Lung (tissue), 16 donors: ENCODE measurements around the gene OR4N2. TPM values are rescaled to one million over a fixed set of nuclear protein-coding genes. Genes with fewer than 3 reads are reported as not detected.
"Not testable (repeated sequence)": the region's sequence is repeated elsewhere in the genome, so short reads cannot be mapped to it uniquely, and the experiment has no call there.

Experiments
- ATAC-seq: fragments of 200-7000 bp; cut with Tn5 transposase; one replicate; pipeline ENCODE4 v1.9.1; 2020; ENCODE audit warnings: moderate number of reproducible peaks; ENCODE audit not compliant: insufficient read depth, low FRiP score
- DNase-seq, 3 donors: peaks; one replicate each; pipeline ENCODE4 v3.0.0-alpha.2; 2013 to 2017
- H3K27ac ChIP-seq, 2 donors: one replicate each; pipeline ENCODE4 v1.5.1; 2013; ENCODE audit warnings: mild to moderate bottlenecking in 2 of 2, moderate library complexity in 2 of 2, control low read depth in 1 of 2, inconsistent platforms in 1 of 2, low read depth in 1 of 2, low read length in 1 of 2
- H3K27me3 ChIP-seq, 3 donors: one replicate each; pipeline ENCODE4 v1.5.1; 2013; ENCODE audit warnings: low read length in 2 of 3; ENCODE audit not compliant: control insufficient read depth in 3 of 3, insufficient read depth in 3 of 3
- H3K36me3 ChIP-seq, 4 donors: one replicate each; pipeline ENCODE4 v1.5.1; 2013; ENCODE audit warnings: low read length in 4 of 4, mild to moderate bottlenecking in 1 of 4, moderate library complexity in 1 of 4; ENCODE audit not compliant: control insufficient read depth in 4 of 4, insufficient read depth in 4 of 4
- H3K4me1 ChIP-seq, 5 donors: one replicate each; pipeline ENCODE4 v1.5.1; 2013; ENCODE audit warnings: low read length in 5 of 5, mild to moderate bottlenecking in 2 of 5, moderate library complexity in 1 of 5; ENCODE audit not compliant: control insufficient read depth in 5 of 5, insufficient read depth in 5 of 5
- H3K4me3 ChIP-seq: one replicate; pipeline ENCODE4 v1.5.1; 2013; ENCODE audit warnings: mild to moderate bottlenecking, control low read depth, moderate library complexity
- H3K9ac ChIP-seq, 2 donors: one replicate each; pipeline ENCODE4 v1.5.1; 2013; ENCODE audit warnings: low read length in 2 of 2, control low read depth in 1 of 2; ENCODE audit not compliant: insufficient read depth in 1 of 2
- H3K9me3 ChIP-seq, 4 donors: one replicate each; pipeline ENCODE4 v1.5.1; 2013; ENCODE audit warnings: low read length in 3 of 4, mild to moderate bottlenecking in 1 of 4, moderate library complexity in 1 of 4; ENCODE audit not compliant: control insufficient read depth in 4 of 4, insufficient read depth in 3 of 4
- CTCF ChIP-seq: IDR thresholded peaks from 2 replicates; pipeline ENCODE4 v1.5.1; 2012; ENCODE audit warnings: mild to moderate bottlenecking; ENCODE audit errors: control extremely low read depth, extremely low read depth
- WGBS, 2 donors: extraction: QIAGEN DNeasy Blood & Tissue Kit; methylation state at CpG; one replicate each; pipeline ENCODE4 v1.1.7; 2013; 5-methylcytosine and 5-hydroxymethylcytosine counted together
- long read RNA-seq, 5 donors: transcript quantifications; one replicate each; lab custom pipeline, GENCODE V29; 2026
- polyA plus RNA-seq, 2 donors: library from polyadenylated mRNA; stranded (reverse); fragments of 200-250 nt; gene quantifications; one replicate each; pipeline ENCODE4 v1.2.1, GENCODE V29; 2013
- total RNA-seq, 2 donors: library from RNA; depleted of rRNA in 1 of 2; stranded (reverse); fragments of >200 nt in 1 of 2; gene quantifications; one replicate each; pipeline ENCODE4 v1.2.1, GENCODE V29; 2014 to 2021
- donor health status: control.
- donor health status: control.
- donor health status: Bipolar disorder and iron deficiency.
- donor health status: healthy.
- donor health status: DM: yes; HTN: yes; CAD: no.

OR4N2 gene
- total RNA-seq (not detected), polyA plus RNA-seq (under 1 TPM in 1 of 2 donors, not detected in 1; 0.02 TPM)
- long read RNA-seq, donor 1: 0 reads
- long read RNA-seq, donor 2: 0 reads
- long read RNA-seq, donor 3: 0 reads
- long read RNA-seq, donor 4: 0 reads
- long read RNA-seq, donor 5: 0 reads

- not testable (repeated sequence) for H3K4me1 ChIP-seq, H3K27me3 ChIP-seq, H3K9ac ChIP-seq, H3K9me3 ChIP-seq, H3K36me3 ChIP-seq, H3K27ac ChIP-seq, H3K4me3 ChIP-seq, ATAC-seq, DNase-seq
- 66 to 87% methylated on average over 1 of the region's 1 CpG for WGBS, 2 donors
These were observed at the start of gene OR4N2 for GRCh38 chr14:19803470-19803869. OR4N2 (plus strand) TSS chr14:19803770; CDS start chr14:19827449, 23,679 bp downstream.

- DNase-seq (no peak), ATAC-seq (no peak)
- H3K27me3 ChIP-seq: no peaks in the 10 kb centered on the region
- H3K36me3 ChIP-seq: no peaks in the 10 kb centered on the region
- WGBS, 2 donors: 28 to 37% methylated on average over 2 of the region's 2 CpGs
- H3K9ac ChIP-seq: no peak overlapping the region
- no peaks in the 10 kb centered on the region for H3K4me1 ChIP-seq
- no peak overlapping the region for H3K4me3 ChIP-seq
- no peak for TF ChIP-seq CTCF
- H3K27ac ChIP-seq: no peak overlapping the region
- H3K9me3 ChIP-seq: no peaks in the 10 kb centered on the region
These were observed 49.4 kb upstream of the OR4N2 start for GRCh38 chr14:19754172-19754571.

GRCh38 chr14:19771491-19771890 lies 32.1 kb upstream of the OR4N2 start:
- ATAC-seq, H3K4me3 ChIP-seq: not testable (repeated sequence)

GRCh38 chr14:19771895-19772430 lies 31.6 kb upstream of the OR4N2 start:
- Histone ChIP-seq H3K27me3 (no peaks in the 10 kb centered on the region), H3K27ac (no peak overlapping the region), H3K36me3 (no peaks in the 10 kb centered on the region), H3K4me1 (no peaks in the 10 kb centered on the region), H3K9me3 (peaks cover 0 to 20% (median 6%) of the 10 kb centered on the region in 4 donors), H3K4me3 (no peak overlapping the region), H3K9ac (no peak overlapping the region)
- ATAC-seq (no peak), DNase-seq (no peak)
- no peak for TF ChIP-seq CTCF
- WGBS, 2 donors: 91 to 96% methylated on average over 1 of the region's 1 CpG

More at GRCh38 chr14:19771491-19771890, 32.1 kb upstream of the OR4N2 start:
- not testable (repeated sequence) for H3K36me3 ChIP-seq, H3K4me1 ChIP-seq, H3K27ac ChIP-seq, H3K9ac ChIP-seq, DNase-seq, H3K27me3 ChIP-seq
- 56 to 57% methylated on average over 3 of the region's 3 CpGs for WGBS, 2 donors
- peaks cover 0 to 20% (median 6%) of the 10 kb centered on the region in 4 donors for H3K9me3 ChIP-seq

- not testable (repeated sequence) for H3K27me3 ChIP-seq, H3K4me3 ChIP-seq, H3K36me3 ChIP-seq, H3K27ac ChIP-seq, DNase-seq, H3K9ac ChIP-seq, H3K4me1 ChIP-seq, ATAC-seq
- peaks cover 0 to 20% (median 6%) of the 10 kb centered on the region in 4 donors for H3K9me3 ChIP-seq
- 39 to 42% methylated on average over 2 of the region's 2 CpGs for WGBS, 2 donors
These were observed 31.1 kb upstream of the OR4N2 start for GRCh38 chr14:19772454-19772853.

GRCh38 chr14:19773204-19773603 lies 30.4 kb upstream of the OR4N2 start, which contains the start of gene OR4M1:
OR4M1 (plus strand) TSS chr14:19773504; CDS start chr14:19780323, 6,819 bp downstream.
- not testable (repeated sequence) for H3K4me3 ChIP-seq, H3K27me3 ChIP-seq, H3K27ac ChIP-seq, ATAC-seq, DNase-seq, H3K9ac ChIP-seq, H3K4me1 ChIP-seq, H3K36me3 ChIP-seq
- peaks cover 0 to 20% (median 7%) of the 10 kb centered on the region in 4 donors for H3K9me3 ChIP-seq
- WGBS, 2 donors: 5 to 14% methylated on average over 1 of the region's 1 CpG
